Liver (tissue), 9 donors: ENCODE measurements around the gene BPIFA2. TPM values are rescaled to one million over a fixed set of nuclear protein-coding genes. Genes with fewer than 3 reads are reported as not detected.

Experiments used
- DNase-seq: peaks from one replicate; pipeline ENCODE4 v3.0.0-alpha.2; 2017; ENCODE audit warnings: low spot score
- H3K27ac ChIP-seq, 2 donors: one replicate each; pipeline ENCODE4 v1.7.0; 2013; ENCODE audit warnings: inconsistent platforms in 2 of 2, low read length in 2 of 2, control low read depth in 1 of 2, low read depth in 1 of 2, mild to moderate bottlenecking in 1 of 2
- H3K27me3 ChIP-seq, 4 donors: one replicate each; pipeline versions ENCODE4 v1.6.1 to v1.7.0; 2013; ENCODE audit warnings: low read length in 3 of 4, inconsistent platforms in 1 of 4, mild to moderate bottlenecking in 1 of 4, moderate library complexity in 1 of 4; ENCODE audit not compliant: control insufficient read depth in 4 of 4, insufficient read depth in 4 of 4
- H3K36me3 ChIP-seq, 4 donors: one replicate each; pipeline versions ENCODE4 v1.6.1 to v1.7.0; 2013; ENCODE audit warnings: low read length in 3 of 4, mild to moderate bottlenecking in 3 of 4, low read depth in 1 of 4, moderate library complexity in 1 of 4; ENCODE audit not compliant: control insufficient read depth in 4 of 4, insufficient read depth in 3 of 4
- H3K4me1 ChIP-seq, 4 donors: one replicate each; pipeline versions ENCODE4 v1.6.1 to v1.7.0; 2013; ENCODE audit warnings: low read length in 3 of 4, mild to moderate bottlenecking in 3 of 4, moderate library complexity in 1 of 4; ENCODE audit not compliant: control insufficient read depth in 4 of 4, insufficient read depth in 4 of 4
- H3K4me3 ChIP-seq, 3 donors: one replicate each; pipeline versions ENCODE4 v1.6.1 to v1.7.0; 2013; ENCODE audit warnings: low read length in 3 of 3, control low read depth in 1 of 3, low read depth in 1 of 3, mild to moderate bottlenecking in 1 of 3
- H3K9ac ChIP-seq, 2 donors: one replicate each; pipeline ENCODE4 v1.7.0; 2013; ENCODE audit warnings: low read length in 2 of 2, mild to moderate bottlenecking in 2 of 2, moderate library complexity in 2 of 2, control low read depth in 1 of 2, low read depth in 1 of 2
- H3K9me3 ChIP-seq, 4 donors: one replicate each; pipeline versions ENCODE4 v1.6.1 to v1.7.0; 2013; ENCODE audit warnings: low read length in 3 of 4; ENCODE audit not compliant: control insufficient read depth in 4 of 4
- ATF3 ChIP-seq: IDR thresholded peaks from 2 replicates; pipeline ENCODE4 v1.6.1; 2016; ENCODE audit warnings: antibody characterized with exemption
- FOXA1 ChIP-seq: IDR thresholded peaks from 2 replicates; pipeline ENCODE4 v1.6.1; 2016; ENCODE audit warnings: antibody characterized with exemption
- FOXA2 ChIP-seq: IDR thresholded peaks from 2 replicates; pipeline ENCODE4 v1.6.1; 2016; ENCODE audit warnings: antibody characterized with exemption
- JUND ChIP-seq, 2 donors: IDR thresholded peaks; 2 replicates each; pipeline ENCODE4 v1.6.1; 2016; ENCODE audit warnings: antibody characterized with exemption in 2 of 2
- NR2F2 ChIP-seq: IDR thresholded peaks from 2 replicates; pipeline ENCODE4 v1.6.1; 2016; ENCODE audit warnings: antibody characterized with exemption
- RAD21 ChIP-seq, 2 donors: IDR thresholded peaks; 2 replicates each; pipeline ENCODE4 v1.6.1; 2016; ENCODE audit warnings: antibody characterized with exemption in 2 of 2, mild to moderate bottlenecking in 2 of 2
- RXRA ChIP-seq, 2 donors: IDR thresholded peaks; 2 replicates each; pipeline ENCODE4 v1.6.1; 2017 to 2018; ENCODE audit warnings: antibody characterized with exemption in 2 of 2, mild to moderate bottlenecking in 1 of 2
- TAF1 ChIP-seq: conservative IDR thresholded peaks from 2 replicates; pipeline ENCODE4 v1.6.1; 2016; ENCODE audit warnings: antibody characterized with exemption, mild to moderate bottlenecking
- WGBS: extraction: QIAGEN DNeasy Blood & Tissue Kit; methylation state at CpG from one replicate; pipeline ENCODE4 v1.1.7; 2013; 5-methylcytosine and 5-hydroxymethylcytosine counted together
- polyA plus RNA-seq, 2 donors: library from polyadenylated mRNA; stranded (reverse) in 1 of 2; unstranded in 1 of 2; fragments of 200-250 nt in 1 of 2; fragments of >200 nt in 1 of 2; fragmentation: Nextera tagmentation in 1 of 2; extraction: Ambion mirVana in 1 of 2; gene quantifications; one replicate each; pipeline versions ENCODE4 v1.2.1 to v1.2.3, GENCODE V29; 2013 to 2015
- total RNA-seq, 2 donors: library from RNA; depleted of rRNA; stranded (reverse); fragments of >200 nt; gene quantifications; one replicate each; pipeline ENCODE4 v1.2.3, GENCODE V29; 2014
- TF ChIP-seq, protein P1 (sequence below): fragments of 150-350 bp; IDR thresholded peaks from 2 replicates; pipeline ENCODE4 v1.5.1; 2017; ENCODE audit warnings: improper control_type of control experiment, low read depth, low read length; ENCODE audit not compliant: missing input control
- TF ChIP-seq, protein P2 (sequence below): IDR thresholded peaks from 2 replicates; pipeline ENCODE4 v1.6.1; 2016; ENCODE audit warnings: antibody characterized with exemption, mild to moderate bottlenecking
- TF ChIP-seq, protein P3 (sequence below): IDR thresholded peaks from 2 replicates; pipeline ENCODE4 v1.6.1; 2016; ENCODE audit warnings: antibody characterized with exemption
- donor health status: healthy.
- donor health status: healthy.
- donor health status: healthy.
- donor health status: healthy.
- donor health status: healthy.

BPIFA2 gene
- total and polyA plus RNA-seq, 4 donors, result not detected

GRCh38 chr20:33211817-33212424 is 44.0 kb downstream of the BPIFA2 start:
- no peak for DNase-seq
- no peaks in the 10 kb centered on the region for H3K9me3 ChIP-seq
- TF ChIP-seq, protein P1, sequence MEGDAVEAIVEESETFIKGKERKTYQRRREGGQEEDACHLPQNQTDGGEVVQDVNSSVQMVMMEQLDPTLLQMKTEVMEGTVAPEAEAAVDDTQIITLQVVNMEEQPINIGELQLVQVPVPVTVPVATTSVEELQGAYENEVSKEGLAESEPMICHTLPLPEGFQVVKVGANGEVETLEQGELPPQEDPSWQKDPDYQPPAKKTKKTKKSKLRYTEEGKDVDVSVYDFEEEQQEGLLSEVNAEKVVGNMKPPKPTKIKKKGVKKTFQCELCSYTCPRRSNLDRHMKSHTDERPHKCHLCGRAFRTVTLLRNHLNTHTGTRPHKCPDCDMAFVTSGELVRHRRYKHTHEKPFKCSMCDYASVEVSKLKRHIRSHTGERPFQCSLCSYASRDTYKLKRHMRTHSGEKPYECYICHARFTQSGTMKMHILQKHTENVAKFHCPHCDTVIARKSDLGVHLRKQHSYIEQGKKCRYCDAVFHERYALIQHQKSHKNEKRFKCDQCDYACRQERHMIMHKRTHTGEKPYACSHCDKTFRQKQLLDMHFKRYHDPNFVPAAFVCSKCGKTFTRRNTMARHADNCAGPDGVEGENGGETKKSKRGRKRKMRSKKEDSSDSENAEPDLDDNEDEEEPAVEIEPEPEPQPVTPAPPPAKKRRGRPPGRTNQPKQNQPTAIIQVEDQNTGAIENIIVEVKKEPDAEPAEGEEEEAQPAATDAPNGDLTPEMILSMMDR, result peak; percentile 68
- peak; percentile 93 to 95 for TF ChIP-seq RAD21 (IDR thresholded peaks at IDR 0.05)
- TF ChIP-seq, protein P2, sequence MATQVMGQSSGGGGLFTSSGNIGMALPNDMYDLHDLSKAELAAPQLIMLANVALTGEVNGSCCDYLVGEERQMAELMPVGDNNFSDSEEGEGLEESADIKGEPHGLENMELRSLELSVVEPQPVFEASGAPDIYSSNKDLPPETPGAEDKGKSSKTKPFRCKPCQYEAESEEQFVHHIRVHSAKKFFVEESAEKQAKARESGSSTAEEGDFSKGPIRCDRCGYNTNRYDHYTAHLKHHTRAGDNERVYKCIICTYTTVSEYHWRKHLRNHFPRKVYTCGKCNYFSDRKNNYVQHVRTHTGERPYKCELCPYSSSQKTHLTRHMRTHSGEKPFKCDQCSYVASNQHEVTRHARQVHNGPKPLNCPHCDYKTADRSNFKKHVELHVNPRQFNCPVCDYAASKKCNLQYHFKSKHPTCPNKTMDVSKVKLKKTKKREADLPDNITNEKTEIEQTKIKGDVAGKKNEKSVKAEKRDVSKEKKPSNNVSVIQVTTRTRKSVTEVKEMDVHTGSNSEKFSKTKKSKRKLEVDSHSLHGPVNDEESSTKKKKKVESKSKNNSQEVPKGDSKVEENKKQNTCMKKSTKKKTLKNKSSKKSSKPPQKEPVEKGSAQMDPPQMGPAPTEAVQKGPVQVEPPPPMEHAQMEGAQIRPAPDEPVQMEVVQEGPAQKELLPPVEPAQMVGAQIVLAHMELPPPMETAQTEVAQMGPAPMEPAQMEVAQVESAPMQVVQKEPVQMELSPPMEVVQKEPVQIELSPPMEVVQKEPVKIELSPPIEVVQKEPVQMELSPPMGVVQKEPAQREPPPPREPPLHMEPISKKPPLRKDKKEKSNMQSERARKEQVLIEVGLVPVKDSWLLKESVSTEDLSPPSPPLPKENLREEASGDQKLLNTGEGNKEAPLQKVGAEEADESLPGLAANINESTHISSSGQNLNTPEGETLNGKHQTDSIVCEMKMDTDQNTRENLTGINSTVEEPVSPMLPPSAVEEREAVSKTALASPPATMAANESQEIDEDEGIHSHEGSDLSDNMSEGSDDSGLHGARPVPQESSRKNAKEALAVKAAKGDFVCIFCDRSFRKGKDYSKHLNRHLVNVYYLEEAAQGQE, result peak; percentile 91
- peak; percentile 26 to 57 for TF ChIP-seq RXRA (IDR thresholded peaks at IDR 0.05)
- TF ChIP-seq, protein P3, sequence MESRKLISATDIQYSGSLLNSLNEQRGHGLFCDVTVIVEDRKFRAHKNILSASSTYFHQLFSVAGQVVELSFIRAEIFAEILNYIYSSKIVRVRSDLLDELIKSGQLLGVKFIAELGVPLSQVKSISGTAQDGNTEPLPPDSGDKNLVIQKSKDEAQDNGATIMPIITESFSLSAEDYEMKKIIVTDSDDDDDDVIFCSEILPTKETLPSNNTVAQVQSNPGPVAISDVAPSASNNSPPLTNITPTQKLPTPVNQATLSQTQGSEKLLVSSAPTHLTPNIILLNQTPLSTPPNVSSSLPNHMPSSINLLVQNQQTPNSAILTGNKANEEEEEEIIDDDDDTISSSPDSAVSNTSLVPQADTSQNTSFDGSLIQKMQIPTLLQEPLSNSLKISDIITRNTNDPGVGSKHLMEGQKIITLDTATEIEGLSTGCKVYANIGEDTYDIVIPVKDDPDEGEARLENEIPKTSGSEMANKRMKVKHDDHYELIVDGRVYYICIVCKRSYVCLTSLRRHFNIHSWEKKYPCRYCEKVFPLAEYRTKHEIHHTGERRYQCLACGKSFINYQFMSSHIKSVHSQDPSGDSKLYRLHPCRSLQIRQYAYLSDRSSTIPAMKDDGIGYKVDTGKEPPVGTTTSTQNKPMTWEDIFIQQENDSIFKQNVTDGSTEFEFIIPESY, result no peak
- WGBS, result 11% methylated on average over 5 of the region's 5 CpGs
- no peak overlapping the region for H3K4me3 ChIP-seq
- H3K27me3 ChIP-seq, result peaks cover 0 to 11% (median 0%) of the 10 kb centered on the region in 4 donors
- no peaks in the 10 kb centered on the region for H3K36me3 ChIP-seq
- H3K27ac ChIP-seq, result no peak overlapping the region
- no peak overlapping the region for H3K9ac ChIP-seq
- no peaks in the 10 kb centered on the region for H3K4me1 ChIP-seq

GRCh38 chr20:33217052-33217451 is 49.1 kb downstream of the BPIFA2 start, which contains the start of gene BPIFA3:
TSS of gene BPIFA3 (plus strand) at chr20:33217352. CDS start at chr20:33217537, 185 bp downstream.
- Histone ChIP-seq H3K27ac (no peak within 1 kb of the TSS), H3K9me3 (no peaks in the 10 kb centered on the region), H3K36me3 (no peaks in the 10 kb centered on the region), H3K4me3 (no peak within 1 kb of the TSS), H3K9ac (no peak within 1 kb of the TSS), H3K4me1 (no peaks in the 10 kb centered on the region), H3K27me3 (peaks cover 0 to 6% (median 0%) of the 10 kb centered on the region in 4 donors)
- 73% methylated on average over 2 of the region's 2 CpGs for WGBS
- DNase-seq, result no peak
- no peak for TF ChIP-seq RXRA (IDR thresholded peaks at IDR 0.05)
- no peak for TF ChIP-seq ATF3
- no peak for TF ChIP-seq FOXA1
- TF ChIP-seq FOXA2, result no peak
- no peak for TF ChIP-seq TAF1
- TF ChIP-seq, protein P2, result no peak
- no peak for TF ChIP-seq NR2F2
- TF ChIP-seq RAD21 (IDR thresholded peaks at IDR 0.05), result no peak
- no peak for TF ChIP-seq JUND (IDR thresholded peaks at IDR 0.05)
